Endothelial cell of umbilical vein (primary cell): ENCODE data around the gene RBFOX1.

Experiments used
- CTCF ChIP-seq, 2 donors: IDR thresholded peaks; 1 replicate in 1 of 2; 2 replicates in 1 of 2; pipeline ENCODE4 v1.5.1; 2011; ENCODE audit warnings: low read length in 2 of 2, mild to moderate bottlenecking in 2 of 2, moderate library complexity in 2 of 2, control low read depth in 1 of 2, inconsistent platforms in 1 of 2, low read depth in 1 of 2; ENCODE audit not compliant: insufficient read depth in 1 of 2; ENCODE audit errors: extremely low read depth in 1 of 2
- EZH2 ChIP-seq: IDR thresholded peaks from 2 replicates; pipeline ENCODE4 v1.6.1; 2012; ENCODE audit warnings: borderline replicate concordance, low read depth, mild to moderate bottlenecking, moderate library complexity, low read length, inconsistent platforms; ENCODE audit not compliant: severe bottlenecking
- FOS ChIP-seq: IDR thresholded peaks from 2 replicates; pipeline ENCODE4 v1.6.1; 2011; ENCODE audit warnings: mild to moderate bottlenecking, low read length, moderate library complexity, borderline replicate concordance; ENCODE audit not compliant: insufficient read depth
- GATA2 ChIP-seq: IDR thresholded peaks from 2 replicates; pipeline ENCODE4 v1.7.0; 2011; ENCODE audit warnings: low read depth, mild to moderate bottlenecking, moderate library complexity, mixed read lengths, low read length; ENCODE audit not compliant: insufficient read length, insufficient read depth
- JUN ChIP-seq: IDR thresholded peaks from 2 replicates; pipeline ENCODE4 v1.6.1; 2011; ENCODE audit warnings: borderline replicate concordance, low read depth; ENCODE audit not compliant: insufficient read length, insufficient read depth
- MYC ChIP-seq: IDR thresholded peaks from one replicate; pipeline ENCODE4 v1.6.1; 2011; ENCODE audit warnings: mild to moderate bottlenecking, low read depth, low read length
- POLR2A ChIP-seq: IDR thresholded peaks from 2 replicates; pipeline ENCODE4 v1.6.1; 2012; ENCODE audit warnings: low read depth, mild to moderate bottlenecking, control low read depth, low read length
- POLR2AphosphoS5 ChIP-seq: IDR thresholded peaks from 2 replicates; pipeline ENCODE4 v1.6.1; 2012; ENCODE audit warnings: low read depth, mild to moderate bottlenecking, control low read depth, low read length, moderate library complexity; ENCODE audit not compliant: insufficient read depth
- TF ChIP-seq, protein P1 (sequence below): IDR thresholded peaks from 2 replicates; pipeline ENCODE4 v1.6.1; 2011; ENCODE audit not compliant: insufficient read depth, insufficient read length

GRCh38 chr16:7449808-7450207 lies 117.2 kb downstream of the RBFOX1 start:
- no peak for TF ChIP-seq CTCF (IDR thresholded peaks at IDR 0.05; ENCODE audit: extremely low read depth in 1 of 2, insufficient read depth in 1 of 2, low read depth in 1 of 2, low read length in 2 of 2)
- TF ChIP-seq POLR2A: no peak
- TF ChIP-seq, protein P1, sequence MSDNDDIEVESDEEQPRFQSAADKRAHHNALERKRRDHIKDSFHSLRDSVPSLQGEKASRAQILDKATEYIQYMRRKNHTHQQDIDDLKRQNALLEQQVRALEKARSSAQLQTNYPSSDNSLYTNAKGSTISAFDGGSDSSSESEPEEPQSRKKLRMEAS: no peak
- TF ChIP-seq EZH2: no peak
- TF ChIP-seq POLR2AphosphoS5: no peak
- TF ChIP-seq JUN: no peak
- no peak for TF ChIP-seq MYC
- TF ChIP-seq GATA2: no peak
- TF ChIP-seq FOS: no peak
